Neuron (in vitro differentiated cells): ENCODE measurements around the gene PBX3.

Source experiments
- H2AFZ ChIP-seq: one replicate; pipeline ENCODE4 v1.6.1; 2013; ENCODE audit warnings: low read depth, mild to moderate bottlenecking, inconsistent platforms, low read length, moderate library complexity
- H3K27me3 ChIP-seq: one replicate; pipeline ENCODE4 v1.6.1; 2013; ENCODE audit warnings: low read length; ENCODE audit not compliant: insufficient read depth
- H3K36me3 ChIP-seq: one replicate; pipeline ENCODE4 v1.6.1; 2013; ENCODE audit warnings: low read length; ENCODE audit not compliant: insufficient read depth
- H3K4me1 ChIP-seq: one replicate; pipeline ENCODE4 v1.6.1; 2013; ENCODE audit warnings: low read length; ENCODE audit not compliant: insufficient read depth
- H3K4me3 ChIP-seq: 2 replicates; pipeline ENCODE4 v1.5.1; 2013; ENCODE audit warnings: mild to moderate bottlenecking, low read length, moderate library complexity
- H3K9me3 ChIP-seq: one replicate; pipeline ENCODE4 v1.6.1; 2013; ENCODE audit warnings: low read length

PBX3 gene

GRCh38 chr9:125850106-125850632 is 103.0 kb downstream of the PBX3 start:
- Histone ChIP-seq H2AFZ (no peak overlapping the region), H3K27me3 (no peaks in the 10 kb centered on the region), H3K36me3 (no peaks in the 10 kb centered on the region), H3K9me3 (no peaks in the 10 kb centered on the region), H3K4me1 (peaks cover 16% of the 10 kb centered on the region), H3K4me3 (no peak overlapping the region)

- no peaks in the 10 kb centered on the region for H3K36me3 ChIP-seq
- H3K27me3 ChIP-seq = no peaks in the 10 kb centered on the region
- peaks cover 18% of the 10 kb centered on the region for H3K4me1 ChIP-seq
Observed at GRCh38 chr9:125850763-125851162, 103.6 kb downstream of the PBX3 start.

GRCh38 chr9:125851979-125852378 is 104.8 kb downstream of the PBX3 start:
- no peak overlapping the region for H3K4me3 ChIP-seq
- no peaks in the 10 kb centered on the region for H3K9me3 ChIP-seq
- no peaks in the 10 kb centered on the region for H3K27me3 ChIP-seq
- peaks cover 23% of the 10 kb centered on the region for H3K4me1 ChIP-seq
- H2AFZ ChIP-seq = no peak overlapping the region
- no peaks in the 10 kb centered on the region for H3K36me3 ChIP-seq

More at GRCh38 chr9:125850763-125851162, 103.6 kb downstream of the PBX3 start:
- H3K4me3 ChIP-seq = no peak overlapping the region
- H2AFZ ChIP-seq = no peak overlapping the region
- no peaks in the 10 kb centered on the region for H3K9me3 ChIP-seq

GRCh38 chr9:125852386-125852785 is 105.2 kb downstream of the PBX3 start:
- H3K36me3 ChIP-seq = no peaks in the 10 kb centered on the region
- no peak overlapping the region for H3K4me3 ChIP-seq
- peaks cover 23% of the 10 kb centered on the region for H3K4me1 ChIP-seq
- H2AFZ ChIP-seq = no peak overlapping the region
- H3K27me3 ChIP-seq = no peaks in the 10 kb centered on the region
- H3K9me3 ChIP-seq = no peaks in the 10 kb centered on the region

DNA sequence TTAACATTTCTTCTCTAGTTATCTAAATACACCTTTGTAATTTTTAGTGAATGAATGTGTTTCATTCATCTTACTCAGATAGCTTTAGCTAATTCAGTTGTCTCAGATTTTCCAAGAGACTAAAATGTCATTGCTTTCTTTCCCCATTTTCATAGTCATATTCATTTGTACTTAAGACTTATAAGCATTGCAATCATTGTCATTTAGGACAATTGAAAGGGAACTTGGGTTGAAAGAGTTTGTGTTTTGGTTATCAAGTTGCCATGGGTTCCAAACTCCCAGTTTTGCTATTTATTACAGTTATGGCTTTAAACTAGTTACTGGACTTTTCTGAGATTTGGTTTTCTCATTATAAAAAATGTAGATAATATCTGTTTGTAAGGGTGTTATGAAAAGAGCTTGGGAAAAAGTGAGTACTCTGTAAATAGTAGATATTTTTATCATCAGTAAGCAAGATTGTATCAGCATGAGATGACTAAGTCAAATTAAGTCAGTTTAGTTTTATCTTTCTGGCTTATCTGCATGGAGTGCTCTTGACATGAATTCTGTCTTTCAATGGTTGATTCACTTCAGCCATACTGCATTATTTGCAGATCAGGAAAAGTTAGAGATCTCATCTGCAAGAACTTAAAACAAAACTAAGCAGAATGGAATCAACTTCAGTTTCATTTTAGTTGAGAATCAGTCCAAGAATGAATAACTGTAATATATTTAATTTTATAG is 107.5 kb downstream of the PBX3 start:
- no peaks in the 10 kb centered on the region for H3K27me3 ChIP-seq
- H3K9me3 ChIP-seq = no peaks in the 10 kb centered on the region
- H2AFZ ChIP-seq = no peak overlapping the region
- H3K4me1 ChIP-seq = peaks cover 18% of the 10 kb centered on the region
- no peak overlapping the region for H3K4me3 ChIP-seq
- no peaks in the 10 kb centered on the region for H3K36me3 ChIP-seq

DNA sequence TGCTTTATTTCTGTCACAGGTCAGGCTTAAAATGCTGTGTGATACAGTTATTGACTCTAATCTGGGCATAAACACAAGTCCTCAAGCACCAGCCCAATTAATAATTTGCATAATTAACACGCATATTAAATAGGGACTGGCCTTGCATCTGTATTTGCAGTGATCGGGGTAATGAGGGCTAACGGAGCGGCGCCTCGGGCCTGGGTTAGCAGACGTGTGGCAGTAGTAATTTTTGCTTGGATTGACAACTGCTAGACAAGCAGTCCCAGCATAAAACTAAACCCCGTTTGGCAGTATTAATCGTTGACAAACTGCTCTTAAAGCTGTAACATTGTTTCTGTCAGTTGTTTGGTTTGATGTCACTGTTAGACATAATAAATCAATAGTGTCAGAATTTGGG is 109.2 kb downstream of the PBX3 start:
- Histone ChIP-seq H3K9me3 (no peaks in the 10 kb centered on the region), H3K27me3 (no peaks in the 10 kb centered on the region), H3K36me3 (no peaks in the 10 kb centered on the region), H2AFZ (no peak overlapping the region), H3K4me1 (peaks cover 12% of the 10 kb centered on the region), H3K4me3 (no peak overlapping the region)

- H3K9me3 ChIP-seq = peaks cover 3% of the 10 kb centered on the region
- peaks cover 3% of the 10 kb centered on the region for H3K36me3 ChIP-seq
- H2AFZ ChIP-seq = no peak overlapping the region
- H3K4me3 ChIP-seq = no peak overlapping the region
- H3K4me1 ChIP-seq = peaks cover under 1% of the 10 kb centered on the region
- no peaks in the 10 kb centered on the region for H3K27me3 ChIP-seq
Observed at GRCh38 chr9:125861405-125862058, 114.4 kb downstream of the PBX3 start.

GRCh38 chr9:125863923-125864322 is 116.8 kb downstream of the PBX3 start:
- Histone ChIP-seq H3K27me3 (no peaks in the 10 kb centered on the region), H3K36me3 (peaks cover 3% of the 10 kb centered on the region), H3K9me3 (peaks cover 3% of the 10 kb centered on the region), H3K4me1 (no peaks in the 10 kb centered on the region), H2AFZ (no peak overlapping the region), H3K4me3 (no peak overlapping the region)

DNA sequence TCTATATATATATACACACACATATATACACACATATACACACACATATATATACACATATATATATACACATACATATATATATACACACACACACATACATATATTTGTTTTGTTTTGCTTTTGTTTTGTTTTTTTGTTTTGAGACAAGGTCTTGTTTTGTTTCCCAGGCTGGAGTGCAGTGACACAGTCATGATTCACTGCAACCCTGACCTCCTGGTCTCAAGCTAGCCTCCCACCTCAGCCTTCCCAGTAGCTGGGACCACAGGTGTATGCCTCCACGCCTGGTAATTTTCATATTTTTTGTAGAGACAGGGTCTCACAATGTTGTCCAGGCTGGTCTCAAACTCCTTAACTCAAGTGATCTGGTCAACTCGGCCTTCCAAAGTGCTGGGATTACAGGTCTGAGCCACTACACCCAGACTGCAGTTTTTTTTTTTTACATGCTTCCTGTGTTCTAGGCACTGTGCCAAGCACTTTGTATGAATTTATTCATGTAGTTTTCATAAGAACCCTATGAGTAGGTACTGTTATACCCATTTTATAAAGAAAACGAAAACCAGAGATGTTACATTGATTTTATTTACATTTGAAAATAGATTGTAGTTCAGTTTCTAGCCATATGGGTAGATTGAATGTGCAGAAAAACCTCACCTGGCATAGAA is 120.7 kb downstream of the PBX3 start:
- no peak overlapping the region for H2AFZ ChIP-seq
- H3K36me3 ChIP-seq = no peaks in the 10 kb centered on the region
- no peaks in the 10 kb centered on the region for H3K9me3 ChIP-seq
- H3K27me3 ChIP-seq = no peaks in the 10 kb centered on the region
- no peaks in the 10 kb centered on the region for H3K4me1 ChIP-seq
- no peak overlapping the region for H3K4me3 ChIP-seq

- H3K4me1 ChIP-seq = peaks cover 34% of the 10 kb centered on the region
- peak overlapping the region; percentile 1 for H3K4me3 ChIP-seq
- peaks cover 4% of the 10 kb centered on the region for H3K36me3 ChIP-seq
- no peak overlapping the region for H2AFZ ChIP-seq
- H3K27me3 ChIP-seq = no peaks in the 10 kb centered on the region
- no peaks in the 10 kb centered on the region for H3K9me3 ChIP-seq
Observed at GRCh38 chr9:125878164-125878631, 131.0 kb downstream of the PBX3 start.

GRCh38 chr9:125881042-125881441 is 133.9 kb downstream of the PBX3 start:
- H3K36me3 ChIP-seq = peaks cover 2% of the 10 kb centered on the region

GRCh38 chr9:125883565-125884217 is 136.5 kb downstream of the PBX3 start:
- Histone ChIP-seq H3K36me3 (no peaks in the 10 kb centered on the region), H2AFZ (no peak overlapping the region), H3K27me3 (no peaks in the 10 kb centered on the region), H3K9me3 (no peaks in the 10 kb centered on the region), H3K4me1 (peaks cover 64% of the 10 kb centered on the region), H3K4me3 (no peak overlapping the region)

More at GRCh38 chr9:125881042-125881441, 133.9 kb downstream of the PBX3 start:
- Histone ChIP-seq H3K4me1 (peaks cover 56% of the 10 kb centered on the region), H3K9me3 (no peaks in the 10 kb centered on the region), H3K4me3 (no peak overlapping the region), H2AFZ (no peak overlapping the region), H3K27me3 (no peaks in the 10 kb centered on the region)

DNA sequence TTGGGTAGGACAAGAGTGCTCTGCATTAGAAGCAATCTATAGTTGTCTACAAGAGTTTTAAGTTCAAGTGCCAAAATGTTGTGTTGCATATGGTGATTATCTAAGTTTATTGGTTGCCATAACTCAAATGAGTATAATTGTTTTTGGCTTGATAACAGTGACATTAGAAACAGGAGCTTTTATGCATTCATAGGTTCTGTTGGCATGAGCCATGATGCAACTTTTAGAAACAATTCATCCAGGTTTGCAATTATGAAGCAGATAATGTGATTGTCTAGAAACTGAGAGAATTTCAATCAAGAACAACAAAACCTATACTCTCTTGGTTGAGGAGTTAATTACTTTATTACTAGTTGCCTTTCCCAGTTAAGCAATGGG is 137.0 kb downstream of the PBX3 start:
- Histone ChIP-seq H3K36me3 (no peaks in the 10 kb centered on the region), H3K9me3 (no peaks in the 10 kb centered on the region), H3K4me1 (peaks cover 65% of the 10 kb centered on the region), H3K27me3 (no peaks in the 10 kb centered on the region), H3K4me3 (no peak overlapping the region), H2AFZ (no peak overlapping the region)
